GM23338 (cell line): Measurements from ENCODE around the gene HSPA2.

Source experiments
- EZH2 ChIP-seq: fragments of 200-600 bp; sonication (generic); IDR thresholded peaks from one replicate; pipeline ENCODE4 v1.8.0; 2017; ENCODE audit warnings: antibody characterized with exemption, mild to moderate bottlenecking, low read depth; ENCODE audit not compliant: unreplicated experiment
- TF ChIP-seq, protein P1 (sequence below), 2 experiments: fragments of 200-600 bp in 1 of 2; sonication (generic) in 1 of 2; conservative IDR thresholded peaks; 2 replicates each; pipeline versions ENCODE4 v1.5.1 to v1.6.1; 2016 to 2017; ENCODE audit warnings: antibody characterized with exemption in 2 of 2, low read depth in 2 of 2, mild to moderate bottlenecking in 2 of 2, moderate library complexity in 1 of 2

DNA sequence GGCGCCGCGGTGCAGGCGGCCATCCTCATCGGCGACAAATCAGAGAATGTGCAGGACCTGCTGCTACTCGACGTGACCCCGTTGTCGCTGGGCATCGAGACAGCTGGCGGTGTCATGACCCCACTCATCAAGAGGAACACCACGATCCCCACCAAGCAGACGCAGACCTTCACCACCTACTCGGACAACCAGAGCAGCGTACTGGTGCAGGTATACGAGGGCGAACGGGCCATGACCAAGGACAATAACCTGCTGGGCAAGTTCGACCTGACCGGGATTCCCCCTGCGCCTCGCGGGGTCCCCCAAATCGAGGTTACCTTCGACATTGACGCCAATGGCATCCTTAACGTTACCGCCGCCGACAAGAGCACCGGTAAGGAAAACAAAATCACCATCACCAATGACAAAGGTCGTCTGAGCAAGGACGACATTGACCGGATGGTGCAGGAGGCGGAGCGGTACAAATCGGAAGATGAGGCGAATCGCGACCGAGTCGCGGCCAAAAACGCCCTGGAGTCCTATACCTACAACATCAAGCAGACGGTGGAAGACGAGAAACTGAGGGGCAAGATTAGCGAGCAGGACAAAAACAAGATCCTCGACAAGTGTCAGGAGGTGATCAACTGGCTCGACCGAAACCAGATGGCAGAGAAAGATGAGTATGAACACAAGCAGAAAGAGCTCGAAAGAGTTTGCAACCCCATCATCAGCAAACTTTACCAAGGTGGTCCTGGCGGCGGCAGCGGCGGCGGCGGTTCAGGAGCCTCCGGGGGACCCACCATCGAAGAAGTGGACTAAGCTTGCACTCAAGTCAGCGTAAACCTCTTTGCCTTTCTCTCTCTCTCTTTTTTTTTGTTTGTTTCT lies 1.7 kb downstream of the HSPA2 start:
- TF ChIP-seq, protein P1, sequence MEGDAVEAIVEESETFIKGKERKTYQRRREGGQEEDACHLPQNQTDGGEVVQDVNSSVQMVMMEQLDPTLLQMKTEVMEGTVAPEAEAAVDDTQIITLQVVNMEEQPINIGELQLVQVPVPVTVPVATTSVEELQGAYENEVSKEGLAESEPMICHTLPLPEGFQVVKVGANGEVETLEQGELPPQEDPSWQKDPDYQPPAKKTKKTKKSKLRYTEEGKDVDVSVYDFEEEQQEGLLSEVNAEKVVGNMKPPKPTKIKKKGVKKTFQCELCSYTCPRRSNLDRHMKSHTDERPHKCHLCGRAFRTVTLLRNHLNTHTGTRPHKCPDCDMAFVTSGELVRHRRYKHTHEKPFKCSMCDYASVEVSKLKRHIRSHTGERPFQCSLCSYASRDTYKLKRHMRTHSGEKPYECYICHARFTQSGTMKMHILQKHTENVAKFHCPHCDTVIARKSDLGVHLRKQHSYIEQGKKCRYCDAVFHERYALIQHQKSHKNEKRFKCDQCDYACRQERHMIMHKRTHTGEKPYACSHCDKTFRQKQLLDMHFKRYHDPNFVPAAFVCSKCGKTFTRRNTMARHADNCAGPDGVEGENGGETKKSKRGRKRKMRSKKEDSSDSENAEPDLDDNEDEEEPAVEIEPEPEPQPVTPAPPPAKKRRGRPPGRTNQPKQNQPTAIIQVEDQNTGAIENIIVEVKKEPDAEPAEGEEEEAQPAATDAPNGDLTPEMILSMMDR (conservative IDR thresholded peaks at IDR 0.05; ENCODE audit: low read depth in 2 of 2) = no peak
- TF ChIP-seq EZH2 = no peak
